Stimulated activated CD8-positive, alpha-beta memory T cell treated with anti-CD3 and anti-CD28 coated beads, Interleukin-15, amount 100 ng/mL, for 1 hour (primary cell): ENCODE data around the gene PLD2.
"Not testable (repeated sequence)": the region's sequence is repeated elsewhere in the genome, so short reads cannot be mapped to it uniquely, and the experiment has no call there.

Experiments used
- DNase-seq: peaks from one replicate; pipeline ENCODE4 v3.0.0-alpha.2; 2020; ENCODE audit warnings: low read depth

PLD2 gene

DNA sequence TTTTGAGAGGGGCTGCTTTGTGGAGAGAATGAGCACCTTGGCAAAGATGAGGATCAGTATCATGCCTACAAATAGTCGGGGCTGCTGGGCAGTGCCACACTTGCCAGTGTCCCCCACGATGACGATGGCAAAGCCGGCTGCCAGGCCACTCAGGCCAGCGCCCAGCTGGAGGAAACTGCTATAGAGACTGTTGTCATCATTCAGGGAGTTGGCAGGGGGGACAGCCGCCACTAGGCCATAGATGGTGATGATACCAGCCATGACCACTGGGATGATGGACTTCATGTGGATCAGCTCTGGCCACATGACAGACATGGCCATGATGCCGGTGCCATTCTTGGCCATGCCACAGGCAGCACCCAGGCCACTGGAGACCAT, 50.0 kb downstream of the PLD2 start:
- no peak for DNase-seq

DNA sequence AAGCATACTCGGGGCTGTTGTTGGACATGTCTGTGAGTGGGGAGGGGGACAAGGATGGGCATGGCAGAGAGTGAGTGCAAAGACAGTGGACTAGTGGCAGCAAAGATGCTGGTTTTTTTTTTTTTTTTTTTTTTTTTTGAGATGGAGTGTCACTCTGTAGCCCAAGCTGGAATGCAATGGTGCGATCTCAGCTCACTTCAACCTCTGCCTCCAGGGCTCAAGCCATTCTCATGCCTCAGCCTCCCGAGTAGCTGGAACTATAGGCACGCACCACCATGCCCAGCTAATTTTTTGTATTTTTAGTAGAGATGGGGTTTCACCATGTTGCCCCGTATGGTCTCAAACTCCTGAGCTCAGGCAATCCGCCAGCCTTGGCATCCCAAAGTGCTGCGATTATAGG, 50.4 kb downstream of the PLD2 start:
- DNase-seq: not testable (repeated sequence)

DNA sequence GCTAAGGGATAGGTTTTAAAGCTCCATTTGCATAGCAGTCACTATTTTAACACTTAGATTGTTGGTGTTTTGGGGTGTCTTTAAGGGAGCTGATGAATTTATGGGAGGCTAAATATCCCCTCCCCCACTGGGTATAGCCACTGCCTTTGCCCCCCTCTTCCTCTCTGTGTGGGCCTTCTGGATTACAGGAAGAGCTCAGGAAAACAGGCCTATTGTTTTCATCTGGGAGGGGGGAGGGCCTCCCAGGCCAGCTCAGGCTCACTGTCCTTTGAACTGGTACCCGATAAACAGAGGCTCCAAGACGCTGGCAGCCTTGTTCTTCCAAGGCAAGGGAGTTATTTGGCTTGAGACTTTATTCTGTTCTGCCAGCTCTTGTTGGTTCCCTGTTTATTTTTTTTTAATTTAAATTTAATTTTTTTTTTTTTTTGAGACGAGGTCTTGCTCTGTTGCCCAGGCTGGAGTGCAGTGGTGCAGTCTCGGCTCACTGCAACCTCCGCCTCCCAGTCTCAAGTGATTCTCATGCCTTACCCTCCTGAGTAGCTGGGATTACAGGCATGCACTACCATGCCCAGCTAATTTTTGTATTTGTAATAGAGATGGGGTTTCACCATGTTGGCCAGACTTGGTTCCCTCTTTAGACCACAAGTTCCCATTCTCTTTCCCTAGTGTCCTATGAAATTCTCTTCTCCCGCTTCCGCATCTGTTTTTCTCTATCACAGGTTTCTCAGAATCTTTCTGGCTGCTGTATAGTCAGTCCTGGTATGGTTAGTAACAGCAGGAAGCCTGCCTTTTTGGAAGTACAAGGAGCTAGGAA, 51.3 kb downstream of the PLD2 start:
- no peak for DNase-seq

DNA sequence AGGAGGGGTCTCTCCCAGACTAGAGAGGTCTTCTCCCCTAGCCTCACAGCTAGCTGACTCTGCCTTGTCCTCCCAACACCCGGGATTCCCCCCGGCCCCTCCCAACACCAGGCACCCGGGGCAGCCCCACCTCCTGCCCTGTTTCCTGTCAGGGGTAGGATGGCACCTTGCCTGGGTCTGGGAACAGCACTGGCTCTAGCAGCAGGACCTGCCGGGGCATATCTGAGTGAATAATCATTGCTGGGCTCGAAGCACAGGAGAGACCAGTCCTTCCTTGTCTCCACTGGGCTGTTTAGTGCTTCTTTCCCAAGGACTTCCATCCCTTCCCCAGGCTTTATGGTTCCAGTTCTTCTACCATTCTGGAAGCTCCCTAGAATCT, 51.9 kb downstream of the PLD2 start:
- no peak for DNase-seq

DNA sequence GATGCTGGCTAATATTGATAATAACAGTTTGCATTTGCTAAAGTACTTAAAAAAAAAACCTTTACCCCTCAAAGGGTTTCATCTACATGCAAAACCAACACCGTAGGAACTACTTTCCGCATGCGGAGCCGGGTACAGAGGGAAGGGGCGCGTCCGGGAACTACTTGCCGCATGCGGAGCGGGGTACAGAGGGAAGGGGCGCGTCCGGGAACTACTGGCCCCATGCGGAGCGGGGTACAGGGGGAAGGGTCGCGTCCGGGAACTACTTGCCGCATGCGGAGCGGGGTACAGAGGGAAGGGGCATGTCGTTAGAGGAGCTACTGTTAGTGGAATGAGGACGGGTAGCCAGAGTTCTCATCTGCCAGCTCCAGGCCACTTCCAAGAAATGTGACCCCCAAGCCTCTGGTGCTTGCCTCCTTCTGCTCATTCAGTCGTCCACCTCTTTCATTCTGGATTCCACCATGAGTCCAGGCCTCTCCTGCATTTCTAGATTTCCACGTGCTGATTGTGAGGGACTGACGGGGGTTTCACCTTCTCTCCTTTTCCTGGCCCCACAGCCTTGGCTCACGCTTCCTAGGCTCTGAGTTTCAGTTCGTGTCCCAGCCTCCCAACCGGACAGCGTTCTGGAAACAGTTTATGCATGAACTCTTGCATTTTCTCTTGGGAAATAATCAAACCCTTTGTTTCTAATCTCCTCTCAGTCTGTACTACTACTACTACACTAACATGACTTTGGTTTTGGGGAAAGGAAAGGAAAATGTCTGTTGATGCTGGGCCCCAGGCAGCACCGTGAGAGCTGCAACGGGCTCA, 53.1 kb downstream of the PLD2 start:
- no peak for DNase-seq

DNA sequence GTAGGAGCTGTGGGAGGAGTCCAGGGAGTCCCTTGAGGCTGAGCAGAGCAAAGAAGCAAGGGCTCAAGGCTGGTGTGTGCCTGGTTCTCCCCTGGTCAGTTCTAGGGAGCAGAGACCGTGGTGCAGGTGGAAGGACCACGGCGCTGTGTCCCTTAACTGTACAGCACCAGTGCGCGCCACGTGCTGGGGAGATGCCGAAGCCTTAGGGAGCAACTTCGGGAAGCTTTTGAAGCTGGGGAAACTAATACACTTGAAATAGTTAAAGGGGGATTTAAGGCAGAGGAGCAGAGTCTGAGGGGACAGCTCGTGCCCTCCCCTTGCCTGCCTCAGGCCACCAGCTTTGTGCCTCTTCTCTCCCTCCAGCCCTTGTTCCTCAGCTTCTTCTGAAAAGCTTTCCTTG, 53.7 kb downstream of the PLD2 start:
- DNase-seq: no peak

DNA sequence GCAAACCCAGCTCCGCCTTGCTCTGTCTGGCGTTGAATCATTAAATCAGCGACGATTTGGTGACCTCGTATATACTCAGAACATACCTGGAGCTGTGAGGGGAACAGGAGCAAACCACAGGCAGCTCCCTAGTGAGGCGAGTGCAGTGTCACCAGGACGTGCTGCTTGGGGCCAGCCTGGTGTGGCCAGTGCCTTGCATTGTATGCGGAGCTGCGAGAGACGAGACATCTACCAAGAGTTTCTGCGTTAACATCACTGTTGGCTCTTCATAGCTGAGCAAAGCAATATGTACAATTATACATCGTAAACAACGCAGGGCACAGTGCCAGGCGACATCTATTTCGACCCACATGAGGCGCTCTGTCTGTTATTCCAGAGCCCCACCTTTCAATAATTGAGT, 54.1 kb downstream of the PLD2 start:
- DNase-seq: no peak

DNA sequence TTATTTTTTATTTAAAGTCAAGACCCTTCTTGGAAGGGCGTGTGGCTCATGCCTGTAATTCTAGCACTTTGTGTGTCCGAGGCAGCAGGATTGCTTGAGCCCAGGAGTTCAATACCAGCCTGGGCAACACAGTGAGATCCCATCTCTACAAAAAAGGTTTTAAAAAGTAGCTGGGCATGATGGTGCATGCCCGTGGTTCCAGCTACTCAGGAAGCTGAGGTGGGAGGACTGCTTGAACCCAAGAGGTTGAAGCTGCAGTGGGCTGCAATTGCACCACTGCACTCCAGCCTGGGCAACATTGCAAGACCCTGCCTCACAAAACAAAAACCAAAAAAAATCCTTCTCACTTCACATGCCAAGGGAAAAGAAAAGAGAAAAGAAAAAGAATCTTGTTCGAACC, 55.8 kb downstream of the PLD2 start:
- DNase-seq: no peak

DNA sequence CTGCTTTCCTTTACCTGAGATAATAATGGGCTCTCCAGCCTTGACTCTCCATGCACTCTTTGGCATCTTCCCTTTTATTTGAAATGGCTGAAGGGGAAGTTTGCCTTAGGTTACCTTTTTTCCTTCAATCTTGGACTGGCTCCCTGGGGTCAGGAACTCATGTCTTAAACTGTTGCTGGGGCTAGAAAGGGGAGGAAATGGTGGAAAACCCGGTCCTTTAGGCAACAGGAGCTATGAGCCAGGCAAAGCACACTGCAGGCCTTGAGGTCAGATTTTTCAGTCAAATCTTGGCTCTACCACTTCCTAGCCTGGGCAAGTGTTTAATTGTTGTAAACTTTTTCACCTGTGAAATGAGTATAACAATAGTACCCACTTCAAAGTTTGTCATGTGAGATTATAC, 56.4 kb downstream of the PLD2 start:
- no peak for DNase-seq

DNA sequence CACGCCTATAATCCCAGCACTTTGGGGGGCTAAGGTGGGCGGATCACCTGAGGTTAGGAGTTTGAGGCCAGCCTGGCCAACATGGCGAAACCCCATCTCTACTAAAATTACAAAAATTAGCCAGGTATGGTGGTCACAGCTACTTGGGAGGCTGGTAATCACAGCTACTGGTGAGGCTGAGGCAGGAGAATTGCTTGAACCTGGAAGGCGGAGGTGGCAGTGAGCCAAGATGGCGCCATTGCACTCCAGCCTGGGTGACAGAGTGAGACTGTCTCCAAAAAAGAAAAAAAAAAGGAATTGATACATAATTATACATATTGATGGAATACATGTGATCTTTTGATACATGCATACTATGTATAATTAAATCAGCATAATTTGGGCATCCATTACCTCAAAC, 60.6 kb downstream of the PLD2 start:
- DNase-seq: not testable (repeated sequence)

DNA sequence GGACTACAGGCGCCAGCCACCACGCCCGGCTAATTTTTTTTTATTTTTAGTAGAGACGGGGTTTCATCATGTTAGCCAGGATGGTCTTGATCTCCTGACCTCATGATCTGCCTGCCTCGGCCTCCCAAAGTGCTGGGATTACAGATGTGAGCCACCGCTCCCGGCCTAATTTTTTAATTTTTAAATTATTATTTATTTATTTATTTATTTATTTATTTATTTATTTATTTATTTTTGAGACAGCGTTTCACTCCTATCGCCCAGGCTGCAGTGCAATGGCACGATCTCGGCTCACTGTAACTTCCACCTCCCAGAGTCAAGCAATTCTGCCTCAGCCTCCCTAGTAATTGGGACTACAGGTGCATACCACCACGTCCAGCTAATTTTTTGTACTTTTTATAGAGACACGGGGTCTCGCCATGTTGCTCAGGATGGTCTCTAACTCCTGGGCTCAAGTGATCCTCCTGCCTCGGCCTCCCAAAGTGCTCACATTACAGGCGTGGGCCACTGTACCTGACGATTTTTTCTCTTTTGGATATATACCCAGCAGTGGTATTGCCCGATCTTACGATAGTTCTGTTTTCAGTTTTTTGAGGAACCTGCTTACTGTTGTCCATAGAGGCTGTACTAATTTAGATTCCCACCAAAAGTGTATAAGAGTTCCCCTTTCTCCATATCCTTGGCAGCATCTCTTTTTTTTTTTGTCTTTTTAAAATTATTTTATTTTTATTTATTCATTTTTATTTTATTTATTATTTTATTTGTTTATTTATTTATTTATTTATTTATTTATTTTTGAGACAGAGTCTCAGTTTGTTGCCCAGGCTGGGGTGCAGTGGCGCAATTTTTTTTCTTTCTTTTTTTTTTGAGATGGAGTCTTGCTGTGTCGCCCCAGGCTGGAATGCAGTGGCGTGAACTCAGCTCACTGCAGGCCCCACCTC, 62.4 kb downstream of the PLD2 start:
- not testable (repeated sequence) for DNase-seq

DNA sequence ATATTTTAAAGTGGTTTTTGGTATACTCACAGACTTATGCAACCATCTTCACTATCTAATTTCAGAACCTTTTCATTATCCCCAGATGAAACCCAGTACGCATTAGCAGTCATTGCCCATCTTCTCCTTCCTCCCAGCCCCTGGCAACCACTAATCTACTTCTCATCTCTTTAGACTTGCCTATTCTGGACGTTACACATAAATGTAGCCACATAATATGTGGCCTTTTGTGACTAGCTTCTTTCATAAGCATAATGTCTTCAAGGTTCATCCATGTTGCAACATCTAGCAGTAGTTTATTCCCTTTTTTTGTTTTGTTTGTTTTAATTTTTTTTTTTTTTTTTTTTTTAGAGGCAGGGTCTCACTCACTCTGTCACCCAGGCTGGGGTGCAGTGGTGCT, 63.9 kb downstream of the PLD2 start:
- DNase-seq: no peak

DNA sequence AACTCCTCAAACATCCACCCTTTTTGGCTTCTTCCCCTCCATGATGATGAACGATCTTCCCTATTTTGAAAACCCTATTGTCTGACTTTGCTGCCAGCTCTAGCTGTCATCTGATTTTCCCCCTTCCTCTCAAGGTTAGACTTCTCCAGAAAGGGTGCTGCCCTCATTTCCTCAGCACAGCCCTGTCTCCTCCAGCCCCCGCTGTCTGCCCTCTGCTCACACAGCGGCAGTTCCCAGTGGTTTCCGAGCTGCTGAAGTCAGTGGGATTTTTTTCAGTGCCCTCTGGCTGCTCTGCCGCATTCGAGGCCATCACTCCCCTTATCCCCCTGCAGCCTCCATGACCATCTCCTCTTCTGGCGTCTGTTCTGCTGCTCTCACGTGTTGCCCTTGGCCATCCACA, 65.8 kb downstream of the PLD2 start:
- no peak for DNase-seq
